PC-9 (cell line): ENCODE measurements around the gene SLC39A10. TPM values are rescaled to one million over a fixed set of nuclear protein-coding genes. Genes with fewer than 3 reads are reported as not detected.
"Not testable (repeated sequence)": the region's sequence is repeated elsewhere in the genome, so short reads cannot be mapped to it uniquely, and the experiment has no call there.

Experiments
- BruUV-seq: library from RNA; stranded (reverse); fragments of 400-500 nt; replicated peaks from 2 replicates; lab custom pipeline; 2021; lab: Mats Ljungman, UMichigan
- CTCF ChIA-PET: fragments of 300-600 bp; sonication (Branson Sonifier 250); formaldehyde crosslinking; loops from one replicate; lab custom pipeline; 2022; ENCODE audit warnings: antibody characterized with exemption; lab: Charles Lee
- POLR2A ChIA-PET: fragments of 300-600 bp; sonication (Branson Sonifier 250); formaldehyde crosslinking; loops from one replicate; lab custom pipeline; 2022; ENCODE audit warnings: antibody characterized with exemption; ENCODE audit not compliant: unreplicated experiment; lab: Charles Lee
- DNase-seq, 2 experiments: peaks; one replicate each; pipeline versions ENCODE4 v3.0.0 to v3.0.0-alpha.2; 2015 to 2022; ENCODE audit warnings: mixed read lengths in 1 of 2
- H2AFZ ChIP-seq: fragments of 200-600 bp; sonication (generic); 2 replicates; pipeline ENCODE4 v1.8.1; 2017; ENCODE audit warnings: antibody characterized with exemption
- H3F3A ChIP-seq: fragments of 200-600 bp; sonication (generic); 2 replicates; pipeline ENCODE4 v1.8.1; 2017; ENCODE audit warnings: antibody characterized with exemption, mild to moderate bottlenecking, low read depth; ENCODE audit not compliant: insufficient read depth
- H3K27ac ChIP-seq: fragments of 200-600 bp; sonication (generic); 2 replicates; pipeline ENCODE4 v1.6.1; 2016; ENCODE audit warnings: mixed run types
- H3K27me3 ChIP-seq: fragments of 200-600 bp; sonication (generic); 2 replicates; pipeline ENCODE4 v1.6.1; 2016; ENCODE audit warnings: low read depth, mixed run types; ENCODE audit not compliant: insufficient read depth
- H3K36me3 ChIP-seq: fragments of 200-600 bp; sonication (generic); 2 replicates; pipeline ENCODE4 v1.6.1; 2016; ENCODE audit warnings: low read depth, mixed run types
- H3K4me1 ChIP-seq: fragments of 200-600 bp; sonication (generic); replicated peaks from 2 replicates; pipeline ENCODE4 v1.6.1; 2016; ENCODE audit warnings: mixed run types; ENCODE audit not compliant: insufficient read depth
- H3K4me2 ChIP-seq: fragments of 200-600 bp; sonication (generic); 2 replicates; pipeline ENCODE4 v1.6.1; 2017; ENCODE audit warnings: mixed run types
- H3K4me3 ChIP-seq: fragments of 200-600 bp; sonication (generic); 2 replicates; pipeline ENCODE4 v1.6.1; 2016; ENCODE audit warnings: mixed run types
- H3K79me2 ChIP-seq: fragments of 200-600 bp; sonication (generic); 2 replicates; pipeline ENCODE4 v1.6.1; 2017; ENCODE audit warnings: low read depth, mixed run types
- H3K9me2 ChIP-seq: fragments of 200-600 bp; sonication (generic); 2 replicates; pipeline ENCODE4 v1.8.1; 2017; ENCODE audit warnings: mild to moderate bottlenecking; ENCODE audit not compliant: insufficient read depth
- H3K9me3 ChIP-seq: fragments of 200-600 bp; sonication (generic); 2 replicates; pipeline ENCODE4 v1.8.1; 2016; ENCODE audit warnings: low read depth; ENCODE audit not compliant: insufficient read depth
- H4K20me1 ChIP-seq: fragments of 200-600 bp; sonication (generic); 2 replicates; pipeline ENCODE4 v1.8.1; 2017; ENCODE audit not compliant: insufficient read depth
- CTCF ChIP-seq: fragments of 200-600 bp; sonication (generic); conservative IDR thresholded peaks from 2 replicates; pipeline ENCODE4 v1.6.1; 2017; ENCODE audit warnings: mixed run types, antibody characterized with exemption, mild to moderate bottlenecking, moderate library complexity
- EZH2 ChIP-seq: fragments of 200-600 bp; sonication (generic); IDR thresholded peaks from 2 replicates; pipeline ENCODE4 v1.8.0; 2017; ENCODE audit warnings: antibody characterized with exemption, low read depth
- intact Hi-C: fragments of 100-400 bp; cut with micrococcal nuclease; formaldehyde crosslinking; loops from one replicate; pipeline ENCODE4 v1.10.0; 2022; ENCODE audit not compliant: unreplicated experiment
- total RNA-seq: library from RNA; stranded (reverse); gene quantifications from 2 replicates; pipeline ENCODE4 v1.2.3, GENCODE V29; 2021

The SLC39A10 gene
- total RNA-seq, 1 experiment from 2014 or later: 43.7 TPM

GRCh38 chr2:195683174-195683573 lies 26.1 kb downstream of the SLC39A10 start:
- Histone ChIP-seq H3K79me2 (no peaks in the 10 kb centered on the region), H3K4me2 (no peak overlapping the region), H3K9me2 (no peaks in the 10 kb centered on the region), H3F3A (no peaks in the 10 kb centered on the region), H3K4me1 (no peaks in the 10 kb centered on the region), H3K9me3 (no peaks in the 10 kb centered on the region), H2AFZ (no peak overlapping the region), H3K36me3 (no peaks in the 10 kb centered on the region), H3K4me3 (no peak overlapping the region), H3K27ac (no peak overlapping the region), H4K20me1 (no peaks in the 10 kb centered on the region), H3K27me3 (no peaks in the 10 kb centered on the region)
- CTCF ChIA-PET: no interaction called here
- no TSS peak for BruUV-seq
- no peak for DNase-seq
- TF ChIP-seq EZH2 (no peak), CTCF (no peak)
- intact Hi-C loops: no loop called here
- POLR2A ChIA-PET: no interaction called here

GRCh38 chr2:195686564-195686963 lies 29.5 kb downstream of the SLC39A10 start:
- H3K27me3 ChIP-seq: no peaks in the 10 kb centered on the region
- H3K9me3 ChIP-seq: no peaks in the 10 kb centered on the region
- DNase-seq: no peak
- H3K4me2 ChIP-seq: no peak overlapping the region
- H2AFZ ChIP-seq: no peak overlapping the region
- H3K4me1 ChIP-seq: no peaks in the 10 kb centered on the region
- no peaks in the 10 kb centered on the region for H3K79me2 ChIP-seq
- ChIA-PET POLR2A (no interaction called here), CTCF (no interaction called here)
- no peak overlapping the region for H3K27ac ChIP-seq
- no peaks in the 10 kb centered on the region for H3K36me3 ChIP-seq
- no peak overlapping the region for H3K4me3 ChIP-seq
- TF ChIP-seq CTCF (no peak), EZH2 (no peak)
- BruUV-seq: no TSS peak
- no peaks in the 10 kb centered on the region for H4K20me1 ChIP-seq
- H3F3A ChIP-seq: no peaks in the 10 kb centered on the region
- intact Hi-C loops: no loop called here
- H3K9me2 ChIP-seq: no peaks in the 10 kb centered on the region

DNA sequence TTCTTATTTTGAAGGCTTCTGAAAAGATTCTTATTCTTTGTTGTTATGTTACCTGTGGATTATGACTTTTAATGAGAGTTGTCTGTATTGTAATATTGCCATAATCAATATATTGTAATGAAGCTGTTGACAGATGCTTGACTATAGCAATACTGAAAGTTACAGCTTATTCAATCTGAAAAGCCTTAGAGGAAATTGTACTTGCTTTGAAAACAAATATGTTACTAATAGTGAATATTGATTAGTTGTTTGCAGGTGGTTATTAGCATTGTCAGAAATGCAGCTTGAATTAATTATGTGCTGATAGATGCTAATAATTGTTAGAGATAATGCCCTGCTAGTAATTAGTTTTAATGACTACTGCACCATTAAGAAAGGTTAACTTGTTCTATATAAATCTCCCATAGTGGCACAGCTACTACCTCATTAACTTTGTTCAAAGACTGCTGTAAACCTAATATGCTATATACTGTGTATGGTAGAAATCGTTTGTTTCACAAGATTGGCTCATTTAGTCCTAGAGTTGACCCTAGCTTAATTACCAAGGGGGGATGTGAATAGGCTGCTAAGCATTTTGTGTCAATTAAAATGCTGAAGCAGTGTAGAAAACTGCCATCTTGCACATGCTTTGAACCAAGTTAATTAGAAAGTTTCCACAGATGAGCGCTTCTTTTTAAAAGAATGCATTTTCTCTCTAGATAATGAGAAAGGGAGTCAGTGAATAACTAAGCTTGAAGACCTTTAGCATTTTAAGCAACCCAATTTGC lies 30.5 kb downstream of the SLC39A10 start:
- Histone ChIP-seq H3K79me2 (no peaks in the 10 kb centered on the region), H3K9me2 (no peaks in the 10 kb centered on the region), H3K4me2 (no peak overlapping the region), H3K27me3 (no peaks in the 10 kb centered on the region), H3K4me1 (no peaks in the 10 kb centered on the region), H3K36me3 (no peaks in the 10 kb centered on the region), H3K4me3 (no peak overlapping the region), H4K20me1 (no peaks in the 10 kb centered on the region), H3K9me3 (no peaks in the 10 kb centered on the region), H3F3A (no peaks in the 10 kb centered on the region), H2AFZ (no peak overlapping the region), H3K27ac (no peak overlapping the region)
- TF ChIP-seq EZH2 (no peak), CTCF (no peak)
- intact Hi-C loops: no loop called here
- POLR2A ChIA-PET: interaction anchor here (0.6 kb wide), 1 partner anchor 262 kb away, joined by 3 read pairs; no protein-coding TSS in a partner anchor
- CTCF ChIA-PET: no interaction called here
- no peak for DNase-seq
- no TSS peak for BruUV-seq

DNA sequence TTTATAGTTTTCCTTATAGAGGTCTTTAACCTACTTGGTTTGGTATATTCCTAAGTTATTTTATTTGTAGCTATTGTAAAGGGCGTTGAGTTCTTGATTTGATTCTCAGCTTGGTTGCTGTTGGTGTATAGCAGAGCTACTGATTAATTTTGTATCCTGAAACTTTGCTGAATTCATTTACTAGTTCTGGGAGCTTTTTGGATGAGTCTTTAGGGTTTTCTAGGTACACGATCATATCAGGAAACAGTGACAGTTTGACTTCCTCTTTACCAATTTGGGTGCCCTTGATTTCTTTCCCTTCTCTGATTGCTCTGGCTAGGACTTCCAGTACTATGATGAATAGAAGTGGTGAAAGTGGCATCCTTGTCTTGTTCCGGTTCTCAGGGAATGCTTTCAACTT lies 35.5 kb downstream of the SLC39A10 start:
- H3K79me2 ChIP-seq, DNase-seq, POLR2A ChIA-PET, H3K9me3 ChIP-seq, H3F3A ChIP-seq, H3K4me3 ChIP-seq, H3K4me2 ChIP-seq, H3K4me1 ChIP-seq, H2AFZ ChIP-seq, H3K27me3 ChIP-seq, H4K20me1 ChIP-seq, BruUV-seq, CTCF ChIA-PET, H3K27ac ChIP-seq, intact Hi-C loops, H3K36me3 ChIP-seq, H3K9me2 ChIP-seq: not testable (repeated sequence)
